Measurements from ENCODE around the gene RASSF6.

DNA sequence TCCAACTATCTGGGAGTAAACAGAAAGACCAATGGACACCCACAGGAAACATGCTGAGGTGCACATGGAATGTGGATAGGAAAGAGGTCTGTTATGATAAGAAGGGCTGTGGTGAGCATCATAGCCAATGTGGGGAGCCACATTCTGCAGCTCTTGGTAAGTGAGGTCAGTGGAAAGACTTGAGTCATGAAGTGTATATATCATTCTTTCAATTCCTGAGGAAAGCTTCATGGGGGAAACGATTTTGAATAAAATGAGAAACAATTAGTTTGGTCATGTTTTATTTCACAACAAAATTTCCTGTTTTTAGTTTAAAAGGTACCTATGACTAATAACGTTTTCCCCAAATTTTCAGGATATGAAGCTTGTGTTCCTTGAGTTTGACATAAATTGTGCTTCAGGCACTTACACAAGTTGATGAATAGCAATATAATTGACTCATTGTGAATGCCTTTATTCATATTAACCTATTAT lies 41.4 kb upstream of the RASSF6 start:
- TF ChIP-seq, protein P1, sequence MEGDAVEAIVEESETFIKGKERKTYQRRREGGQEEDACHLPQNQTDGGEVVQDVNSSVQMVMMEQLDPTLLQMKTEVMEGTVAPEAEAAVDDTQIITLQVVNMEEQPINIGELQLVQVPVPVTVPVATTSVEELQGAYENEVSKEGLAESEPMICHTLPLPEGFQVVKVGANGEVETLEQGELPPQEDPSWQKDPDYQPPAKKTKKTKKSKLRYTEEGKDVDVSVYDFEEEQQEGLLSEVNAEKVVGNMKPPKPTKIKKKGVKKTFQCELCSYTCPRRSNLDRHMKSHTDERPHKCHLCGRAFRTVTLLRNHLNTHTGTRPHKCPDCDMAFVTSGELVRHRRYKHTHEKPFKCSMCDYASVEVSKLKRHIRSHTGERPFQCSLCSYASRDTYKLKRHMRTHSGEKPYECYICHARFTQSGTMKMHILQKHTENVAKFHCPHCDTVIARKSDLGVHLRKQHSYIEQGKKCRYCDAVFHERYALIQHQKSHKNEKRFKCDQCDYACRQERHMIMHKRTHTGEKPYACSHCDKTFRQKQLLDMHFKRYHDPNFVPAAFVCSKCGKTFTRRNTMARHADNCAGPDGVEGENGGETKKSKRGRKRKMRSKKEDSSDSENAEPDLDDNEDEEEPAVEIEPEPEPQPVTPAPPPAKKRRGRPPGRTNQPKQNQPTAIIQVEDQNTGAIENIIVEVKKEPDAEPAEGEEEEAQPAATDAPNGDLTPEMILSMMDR (IDR thresholded peaks at IDR 0.05; ENCODE audit: insufficient read depth, low read length), result no peak
- no peak for TF ChIP-seq POLR2AphosphoS5 (IDR thresholded peaks at IDR 0.05; ENCODE audit: low read depth)
- TF ChIP-seq SPI1 (IDR thresholded peaks at IDR 0.05; ENCODE audit: borderline replicate concordance, low read depth), result no peak
- TF ChIP-seq, protein P2, sequence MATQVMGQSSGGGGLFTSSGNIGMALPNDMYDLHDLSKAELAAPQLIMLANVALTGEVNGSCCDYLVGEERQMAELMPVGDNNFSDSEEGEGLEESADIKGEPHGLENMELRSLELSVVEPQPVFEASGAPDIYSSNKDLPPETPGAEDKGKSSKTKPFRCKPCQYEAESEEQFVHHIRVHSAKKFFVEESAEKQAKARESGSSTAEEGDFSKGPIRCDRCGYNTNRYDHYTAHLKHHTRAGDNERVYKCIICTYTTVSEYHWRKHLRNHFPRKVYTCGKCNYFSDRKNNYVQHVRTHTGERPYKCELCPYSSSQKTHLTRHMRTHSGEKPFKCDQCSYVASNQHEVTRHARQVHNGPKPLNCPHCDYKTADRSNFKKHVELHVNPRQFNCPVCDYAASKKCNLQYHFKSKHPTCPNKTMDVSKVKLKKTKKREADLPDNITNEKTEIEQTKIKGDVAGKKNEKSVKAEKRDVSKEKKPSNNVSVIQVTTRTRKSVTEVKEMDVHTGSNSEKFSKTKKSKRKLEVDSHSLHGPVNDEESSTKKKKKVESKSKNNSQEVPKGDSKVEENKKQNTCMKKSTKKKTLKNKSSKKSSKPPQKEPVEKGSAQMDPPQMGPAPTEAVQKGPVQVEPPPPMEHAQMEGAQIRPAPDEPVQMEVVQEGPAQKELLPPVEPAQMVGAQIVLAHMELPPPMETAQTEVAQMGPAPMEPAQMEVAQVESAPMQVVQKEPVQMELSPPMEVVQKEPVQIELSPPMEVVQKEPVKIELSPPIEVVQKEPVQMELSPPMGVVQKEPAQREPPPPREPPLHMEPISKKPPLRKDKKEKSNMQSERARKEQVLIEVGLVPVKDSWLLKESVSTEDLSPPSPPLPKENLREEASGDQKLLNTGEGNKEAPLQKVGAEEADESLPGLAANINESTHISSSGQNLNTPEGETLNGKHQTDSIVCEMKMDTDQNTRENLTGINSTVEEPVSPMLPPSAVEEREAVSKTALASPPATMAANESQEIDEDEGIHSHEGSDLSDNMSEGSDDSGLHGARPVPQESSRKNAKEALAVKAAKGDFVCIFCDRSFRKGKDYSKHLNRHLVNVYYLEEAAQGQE (IDR thresholded peaks at IDR 0.05; ENCODE audit: insufficient replicate concordance, low read depth), result no peak
